Kidney epithelial cell (primary cell): ENCODE data around the gene BMP6. TPM values are rescaled to one million over a fixed set of nuclear protein-coding genes. Genes with fewer than 3 reads are reported as not detected.
A peak's percentile ranks its signal among the peaks of the same experiment; 100 is the strongest.

Experiments used
- DNase-seq: peaks from one replicate; pipeline ENCODE4 v3.0.0-alpha.2; 2010; ENCODE audit warnings: low read depth
- H3K27me3 ChIP-seq: 2 replicates; pipeline ENCODE4 v1.6.0; 2011; ENCODE audit warnings: low read length; ENCODE audit not compliant: control insufficient read depth, insufficient read depth
- H3K36me3 ChIP-seq: 2 replicates; pipeline ENCODE4 v1.5.1; 2011; ENCODE audit warnings: low read length; ENCODE audit not compliant: control insufficient read depth, insufficient read depth
- H3K4me3 ChIP-seq: 2 replicates; pipeline ENCODE4 v1.5.1; 2011; ENCODE audit warnings: low read depth, mild to moderate bottlenecking, control low read depth, low read length
- total RNA-seq: library from RNA; depleted of rRNA; stranded (reverse); fragments of >200 nt; gene quantifications from 2 replicates; pipeline ENCODE4 v1.2.3, GENCODE V29; 2015
- TF ChIP-seq, protein P1 (sequence below): IDR thresholded peaks from 2 replicates; pipeline ENCODE4 v1.5.1; 2011; ENCODE audit warnings: mild to moderate bottlenecking, moderate library complexity, low read length, control low read depth, inconsistent platforms; ENCODE audit not compliant: insufficient read depth, poor library complexity, severe bottlenecking

Gene BMP6
- total RNA-seq, 1 donor from 2014 or later, result 1.1 TPM

DNA sequence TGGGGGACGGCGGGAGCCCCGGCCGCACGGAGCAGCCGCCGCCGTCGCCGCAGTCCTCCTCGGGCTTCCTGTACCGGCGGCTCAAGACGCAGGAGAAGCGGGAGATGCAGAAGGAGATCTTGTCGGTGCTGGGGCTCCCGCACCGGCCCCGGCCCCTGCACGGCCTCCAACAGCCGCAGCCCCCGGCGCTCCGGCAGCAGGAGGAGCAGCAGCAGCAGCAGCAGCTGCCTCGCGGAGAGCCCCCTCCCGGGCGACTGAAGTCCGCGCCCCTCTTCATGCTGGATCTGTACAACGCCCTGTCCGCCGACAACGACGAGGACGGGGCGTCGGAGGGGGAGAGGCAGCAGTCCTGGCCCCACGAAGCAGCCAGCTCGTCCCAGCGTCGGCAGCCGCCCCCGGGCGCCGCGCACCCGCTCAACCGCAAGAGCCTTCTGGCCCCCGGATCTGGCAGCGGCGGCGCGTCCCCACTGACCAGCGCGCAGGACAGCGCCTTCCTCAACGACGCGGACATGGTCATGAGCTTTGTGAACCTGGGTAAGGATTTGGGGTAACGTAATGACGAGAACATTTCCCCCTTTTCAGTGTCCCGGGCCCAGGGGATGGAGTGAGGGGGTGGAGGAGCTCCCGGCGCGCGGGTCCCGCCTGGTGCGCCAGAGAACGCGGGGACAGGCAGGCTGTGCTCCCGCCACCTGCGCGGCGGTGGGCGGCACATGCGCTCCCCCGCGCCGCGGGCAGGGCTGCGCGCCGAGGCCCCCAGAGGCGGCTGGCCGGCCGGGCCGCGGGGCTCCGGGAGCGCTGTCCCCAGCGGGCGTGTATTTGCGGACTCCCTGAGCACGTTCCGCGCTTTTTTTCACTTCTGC is 1.4 kb downstream of the BMP6 start:
- Histone ChIP-seq H3K36me3 (no peaks in the 10 kb centered on the region), H3K27me3 (peaks cover 32% of the 10 kb centered on the region), H3K4me3 (peak overlapping the region; percentile 31)
- no peak for DNase-seq
- TF ChIP-seq, protein P1, sequence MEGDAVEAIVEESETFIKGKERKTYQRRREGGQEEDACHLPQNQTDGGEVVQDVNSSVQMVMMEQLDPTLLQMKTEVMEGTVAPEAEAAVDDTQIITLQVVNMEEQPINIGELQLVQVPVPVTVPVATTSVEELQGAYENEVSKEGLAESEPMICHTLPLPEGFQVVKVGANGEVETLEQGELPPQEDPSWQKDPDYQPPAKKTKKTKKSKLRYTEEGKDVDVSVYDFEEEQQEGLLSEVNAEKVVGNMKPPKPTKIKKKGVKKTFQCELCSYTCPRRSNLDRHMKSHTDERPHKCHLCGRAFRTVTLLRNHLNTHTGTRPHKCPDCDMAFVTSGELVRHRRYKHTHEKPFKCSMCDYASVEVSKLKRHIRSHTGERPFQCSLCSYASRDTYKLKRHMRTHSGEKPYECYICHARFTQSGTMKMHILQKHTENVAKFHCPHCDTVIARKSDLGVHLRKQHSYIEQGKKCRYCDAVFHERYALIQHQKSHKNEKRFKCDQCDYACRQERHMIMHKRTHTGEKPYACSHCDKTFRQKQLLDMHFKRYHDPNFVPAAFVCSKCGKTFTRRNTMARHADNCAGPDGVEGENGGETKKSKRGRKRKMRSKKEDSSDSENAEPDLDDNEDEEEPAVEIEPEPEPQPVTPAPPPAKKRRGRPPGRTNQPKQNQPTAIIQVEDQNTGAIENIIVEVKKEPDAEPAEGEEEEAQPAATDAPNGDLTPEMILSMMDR, result no peak

DNA sequence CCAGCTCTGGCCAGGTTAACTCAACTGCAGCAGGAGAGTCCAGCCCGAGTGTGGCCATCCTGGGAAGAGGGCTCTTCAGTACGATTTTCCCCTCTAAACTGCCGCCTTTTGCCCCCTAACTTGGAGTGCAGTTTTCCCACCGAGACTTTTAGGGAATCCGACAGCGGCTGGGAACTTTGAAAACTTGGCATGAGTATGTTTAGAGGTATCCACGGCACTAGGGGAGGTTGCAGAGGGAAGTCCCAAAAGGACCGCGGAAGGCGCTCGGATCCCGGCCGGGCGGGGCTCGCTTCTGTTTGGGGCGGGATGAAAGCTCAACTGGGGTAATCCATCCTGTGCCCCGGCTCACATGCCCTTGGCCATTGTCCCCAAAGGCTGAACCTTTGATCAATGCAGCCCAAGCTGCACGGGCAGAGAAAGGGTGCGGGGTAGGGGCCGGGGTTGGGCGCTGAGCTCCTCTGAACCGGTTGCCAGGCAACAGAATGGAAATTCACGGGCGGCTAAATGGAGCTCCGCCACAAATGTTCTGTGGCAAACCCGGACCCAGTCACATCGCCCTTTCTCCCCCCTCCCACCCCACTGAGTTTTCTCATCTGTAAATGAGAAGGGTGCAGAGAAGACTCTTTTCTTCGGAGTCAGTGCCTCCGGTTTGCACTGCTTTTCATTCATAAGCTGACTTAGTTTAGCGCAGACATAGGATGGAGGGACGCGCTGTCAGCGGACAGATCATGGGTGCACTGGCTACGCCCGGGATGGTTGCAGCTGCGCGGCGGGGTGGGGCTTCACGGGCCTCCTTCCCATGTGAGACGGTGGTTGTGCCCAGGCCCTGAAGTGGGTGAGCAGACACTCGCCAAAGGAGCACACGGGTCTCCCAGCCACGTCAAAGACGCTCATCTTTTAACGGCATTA is 2.3 kb downstream of the BMP6 start:
- DNase-seq, result no peak
- TF ChIP-seq, protein P1, result no peak
- Histone ChIP-seq H3K36me3 (no peaks in the 10 kb centered on the region), H3K4me3 (peak overlapping the region; percentile 5), H3K27me3 (peaks cover 32% of the 10 kb centered on the region)

DNA sequence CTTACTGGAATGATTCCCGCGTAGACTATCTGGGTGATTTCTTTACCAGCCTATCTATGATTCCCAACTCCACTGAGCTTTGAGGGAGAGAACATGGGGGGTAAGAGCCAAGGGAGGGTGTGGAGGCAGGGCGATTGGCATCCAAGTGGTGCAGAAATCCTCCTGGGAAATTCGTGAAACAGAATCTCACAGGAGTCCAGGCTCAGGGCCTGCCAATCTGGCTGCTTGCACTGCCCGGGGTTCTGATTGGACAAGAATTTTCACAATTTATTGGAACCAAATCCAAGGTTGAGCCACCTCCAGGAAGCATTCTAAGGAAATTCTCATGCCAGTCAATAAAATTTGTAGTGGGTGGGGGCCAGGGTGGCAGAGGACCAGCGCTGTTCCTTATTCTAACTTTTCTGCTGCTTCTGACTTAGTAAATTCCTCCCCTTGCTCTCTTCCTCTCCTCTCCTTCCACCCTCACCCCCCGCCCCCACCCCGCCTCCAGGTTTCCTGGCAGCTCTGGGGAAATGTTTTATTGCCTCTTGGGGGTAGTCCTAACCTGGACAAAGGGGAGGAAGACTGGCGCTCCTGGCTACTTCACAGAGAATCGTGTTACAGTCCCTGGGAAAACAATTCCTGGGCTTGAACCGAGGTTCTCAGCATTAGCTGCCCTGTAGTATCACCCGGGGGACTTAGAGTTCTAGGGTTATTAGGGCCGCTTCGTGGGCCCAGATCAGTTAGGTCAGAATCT is 3.1 kb downstream of the BMP6 start:
- peaks cover 29% of the 10 kb centered on the region for H3K27me3 ChIP-seq
- TF ChIP-seq, protein P1, result no peak
- DNase-seq, result no peak
- no peak overlapping the region for H3K4me3 ChIP-seq
- no peaks in the 10 kb centered on the region for H3K36me3 ChIP-seq

DNA sequence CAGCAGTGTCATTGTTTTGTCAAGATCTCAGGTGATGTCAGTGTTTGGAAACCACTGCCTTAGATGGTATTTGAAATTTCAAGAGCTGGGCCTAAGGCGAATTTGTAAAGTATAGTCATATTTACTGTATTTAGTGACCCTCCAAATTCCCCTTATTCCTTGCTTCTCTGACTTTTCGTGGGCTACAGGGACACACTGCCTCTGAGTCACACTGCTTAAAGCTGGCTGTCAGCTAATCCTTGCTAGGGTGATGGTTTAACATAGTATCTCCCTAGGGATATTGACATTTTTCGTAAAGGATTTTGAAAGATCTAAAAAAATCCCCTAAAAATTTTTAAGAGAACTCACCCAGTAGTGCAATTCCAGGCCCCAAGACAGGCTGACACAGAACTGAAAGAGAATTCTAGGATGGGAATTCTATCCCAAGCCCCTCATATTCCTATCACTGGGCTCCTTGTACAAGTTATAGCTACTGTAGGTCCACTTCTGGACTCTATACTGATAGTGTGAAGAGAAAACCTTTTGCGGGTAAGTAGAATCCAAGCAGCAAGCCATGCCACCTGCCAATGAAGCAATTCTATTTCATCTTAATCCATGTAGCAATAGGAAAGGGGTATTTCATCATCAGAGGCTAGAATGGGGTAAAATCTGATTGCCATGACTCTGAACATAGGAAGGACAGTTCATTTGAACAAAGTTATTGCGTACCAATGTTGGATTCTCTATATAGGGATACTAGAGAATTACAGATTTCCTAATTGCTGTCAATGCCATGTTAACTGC is 4.3 kb downstream of the BMP6 start:
- Histone ChIP-seq H3K4me3 (no peak overlapping the region), H3K27me3 (peaks cover 27% of the 10 kb centered on the region), H3K36me3 (no peaks in the 10 kb centered on the region)
- DNase-seq, result no peak
- TF ChIP-seq, protein P1, result no peak

DNA sequence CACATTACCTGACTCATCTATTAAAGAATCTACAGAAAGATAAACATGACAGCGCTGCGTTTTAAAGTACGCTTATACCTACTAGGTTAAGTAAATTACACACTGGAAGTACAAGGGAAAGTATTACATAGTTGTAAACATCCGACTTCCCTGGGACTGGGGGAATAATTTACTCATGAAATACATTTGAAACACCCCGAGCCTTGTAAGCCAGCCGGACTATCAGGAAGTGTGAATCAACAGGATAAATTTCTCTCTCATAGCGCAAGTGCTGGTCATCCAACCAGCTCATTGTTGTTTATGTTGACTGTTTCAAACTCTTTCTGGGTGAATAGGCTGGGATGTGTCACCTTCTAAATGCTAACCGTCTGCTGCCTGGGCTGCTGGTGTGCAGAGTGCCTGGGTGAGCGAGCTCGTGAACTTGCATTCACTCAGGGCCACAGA is 4.9 kb downstream of the BMP6 start:
- peak; percentile 77 for DNase-seq
- TF ChIP-seq, protein P1, result no peak
- H3K36me3 ChIP-seq, result no peaks in the 10 kb centered on the region
- peaks cover 27% of the 10 kb centered on the region for H3K27me3 ChIP-seq
- no peak overlapping the region for H3K4me3 ChIP-seq
